Breast epithelium (tissue), 3 donors: ENCODE data around the gene CCDC146.
"Not testable (repeated sequence)": the region's sequence is repeated elsewhere in the genome, so short reads cannot be mapped to it uniquely, and the experiment has no call there.

Experiments
- CTCF ChIP-seq, 3 donors: fragments of 450-650 bp; IDR thresholded peaks; one replicate each; pipeline ENCODE4 v1.5.1; 2016 to 2017; ENCODE audit warnings: antibody characterized with exemption in 3 of 3, mild to moderate bottlenecking in 3 of 3, moderate library complexity in 3 of 3
- POLR2A ChIP-seq: fragments of 450-650 bp; IDR thresholded peaks from one replicate; pipeline ENCODE4 v1.6.1; 2016; ENCODE audit warnings: antibody characterized with exemption, mild to moderate bottlenecking, moderate library complexity

GRCh38 chr7:77092301-77092700, 30.1 kb upstream of the CCDC146 start:
- not testable (repeated sequence) for TF ChIP-seq CTCF (IDR thresholded peaks at IDR 0.05); POLR2A
